Stimulated activated naive CD8-positive, alpha-beta T cell treated with anti-CD3 and anti-CD28 coated beads, Interleukin-15, Interleukin-2, amounts not matched to agents 100 U/mL and 50 U/mL, for 24 hours (primary cell): Measurements from ENCODE around the gene NKAPD1.
"Not testable (repeated sequence)": the region's sequence is repeated elsewhere in the genome, so short reads cannot be mapped to it uniquely, and the experiment has no call there.

Source experiments
- ATAC-seq: fragments of 150-1000 bp; cut with Tn5 transposase; one replicate; pipeline ENCODE4 v1.10.0; 2021
- DNase-seq: peaks from one replicate; pipeline ENCODE4 v3.0.0; 2021

The NKAPD1 gene

GRCh38 chr11:112086422-112087191, 12.5 kb downstream of the NKAPD1 start, which contains the start of the genes SDHD and TIMM8B:
Gene SDHD, plus strand, starts transcription at chr11:112086873. Its CDS starts 35 bp downstream, at chr11:112086908.
Gene TIMM8B, minus strand, starts transcription at chr11:112086756. Its CDS starts 33 bp downstream, at chr11:112086723.
- peak; percentile 93 for ATAC-seq

DNA sequence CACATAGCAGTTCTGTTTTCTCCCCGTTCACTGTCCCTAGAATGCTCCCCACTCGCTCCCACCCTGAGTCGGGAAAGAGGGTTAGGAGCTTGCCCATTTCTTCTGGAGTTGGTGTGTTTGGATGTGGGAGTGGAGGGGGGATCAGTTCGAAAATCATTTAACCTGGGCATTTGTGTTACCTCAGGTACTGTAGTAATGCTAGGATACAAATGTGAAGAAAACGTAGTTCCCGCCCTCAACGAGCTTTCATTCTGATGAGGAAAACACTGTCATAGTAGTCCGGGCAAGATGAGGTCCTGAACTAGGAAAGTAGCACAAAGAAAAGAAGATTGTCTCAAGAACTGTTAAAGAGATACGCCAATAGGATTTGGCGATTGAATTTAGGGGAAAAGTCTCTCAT, 13.1 kb downstream of the NKAPD1 start:
- no peak for DNase-seq
- no peak for ATAC-seq

More at GRCh38 chr11:112086422-112087191, 12.5 kb downstream of the NKAPD1 start, which contains the start of the genes SDHD and TIMM8B:
- DNase-seq: peak; percentile 95

DNA sequence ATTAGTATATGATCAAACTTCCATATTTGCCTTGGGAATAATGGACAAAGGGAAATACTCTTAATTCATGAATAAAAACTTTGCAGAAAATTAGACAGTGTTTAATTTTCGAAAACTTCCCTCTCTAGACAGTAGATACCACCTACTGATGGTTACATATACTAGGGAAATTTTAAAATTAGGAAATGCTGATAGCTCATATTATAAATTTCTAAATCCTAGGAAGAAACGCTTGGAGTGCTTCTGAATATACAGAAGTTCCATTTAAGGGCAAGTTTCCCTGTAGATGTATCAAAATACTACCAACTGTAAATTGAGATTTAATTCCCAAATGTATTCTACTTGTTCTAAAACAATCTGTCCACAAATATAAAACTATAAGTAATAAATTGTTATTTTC, 21.2 kb downstream of the NKAPD1 start:
- DNase-seq, ATAC-seq: not testable (repeated sequence)

DNA sequence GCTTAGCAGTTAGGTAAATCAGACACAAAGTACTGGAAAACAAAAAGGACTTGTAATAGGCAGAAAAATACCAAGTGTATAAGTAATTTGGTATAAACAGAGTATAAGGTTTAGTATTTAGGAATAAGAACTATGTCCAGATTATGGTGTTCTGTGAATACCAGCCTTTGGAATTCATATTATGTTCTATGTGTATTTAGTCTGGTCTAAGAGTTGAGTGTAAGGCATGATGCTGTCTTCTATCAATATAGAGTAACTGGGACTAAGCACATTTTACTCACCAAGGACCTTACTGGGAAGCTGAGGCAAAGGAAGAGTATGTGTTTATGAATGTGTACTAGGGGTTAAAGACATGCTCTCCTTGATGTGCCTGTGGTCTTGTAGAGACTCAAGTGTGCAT, 22.1 kb downstream of the NKAPD1 start:
- DNase-seq: no peak

DNA sequence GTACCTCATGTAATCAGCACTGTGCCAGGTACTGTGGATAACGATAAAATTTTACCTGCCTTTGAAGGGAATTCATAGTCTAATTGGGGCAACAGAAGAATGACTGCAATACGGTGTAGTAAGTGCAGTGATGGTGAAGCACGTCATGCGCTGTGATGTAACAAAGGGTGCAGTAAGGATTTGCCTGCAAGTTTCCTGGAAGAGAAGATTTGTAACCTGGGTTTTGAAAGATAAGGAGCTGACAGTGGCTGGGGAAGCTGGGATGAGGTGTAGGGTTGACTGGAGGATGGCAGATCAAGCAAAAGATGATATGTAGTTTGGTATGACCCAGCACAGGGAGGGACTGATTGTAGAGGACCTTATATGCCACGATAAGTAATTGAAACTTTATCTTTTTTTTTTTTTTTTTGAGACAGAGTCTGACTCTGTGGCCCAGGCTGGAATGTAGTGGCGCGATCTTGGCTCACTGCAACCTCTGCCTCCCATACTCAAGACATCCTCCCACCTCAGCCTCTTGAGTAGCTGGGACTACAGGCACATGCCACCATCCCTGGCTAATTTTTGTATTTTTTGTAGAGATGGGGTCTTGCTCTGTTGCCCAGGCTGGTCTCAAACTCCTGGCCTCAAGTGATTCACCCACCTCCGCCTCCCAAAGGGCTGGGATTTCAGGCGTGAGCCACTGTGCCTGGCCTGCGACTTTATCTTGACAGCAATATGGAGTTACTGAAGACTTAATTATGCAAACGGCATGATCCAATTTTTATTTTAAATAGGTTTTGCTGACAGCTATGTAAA, 23.8 kb downstream of the NKAPD1 start:
- DNase-seq (no peak), ATAC-seq (no peak)

More for the DNA sequence above, 22.1 kb downstream of the NKAPD1 start:
- ATAC-seq: no peak

GRCh38 chr11:112100462-112100861, 26.4 kb downstream of the NKAPD1 start:
- DNase-seq (no peak), ATAC-seq (no peak)

- ATAC-seq (no peak), DNase-seq (no peak)
Measured at GRCh38 chr11:112103446-112103845, 29.3 kb downstream of the NKAPD1 start.

DNA sequence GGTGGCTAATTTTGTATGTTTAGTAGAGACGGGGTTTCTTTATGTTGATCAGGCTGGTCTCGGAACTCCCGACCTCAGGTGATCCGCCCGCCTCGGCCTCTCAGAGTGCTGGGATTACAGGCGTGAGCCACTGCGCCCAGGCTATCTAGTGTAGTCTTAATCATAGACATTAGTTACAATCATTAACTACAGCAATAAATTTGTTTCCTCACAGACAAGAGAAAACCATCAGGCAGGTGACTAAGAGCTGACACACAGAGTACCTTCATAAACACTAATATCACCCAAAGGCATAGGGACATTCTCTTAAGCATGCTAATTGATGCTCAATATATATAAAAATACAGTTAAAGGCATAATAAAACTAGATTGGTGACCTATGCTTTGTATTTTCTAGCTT, 32.0 kb downstream of the NKAPD1 start:
- ATAC-seq: no peak
- DNase-seq: no peak

GRCh38 chr11:112113539-112114457, 39.7 kb downstream of the NKAPD1 start:
- ATAC-seq (no peak), DNase-seq (no peak)

DNA sequence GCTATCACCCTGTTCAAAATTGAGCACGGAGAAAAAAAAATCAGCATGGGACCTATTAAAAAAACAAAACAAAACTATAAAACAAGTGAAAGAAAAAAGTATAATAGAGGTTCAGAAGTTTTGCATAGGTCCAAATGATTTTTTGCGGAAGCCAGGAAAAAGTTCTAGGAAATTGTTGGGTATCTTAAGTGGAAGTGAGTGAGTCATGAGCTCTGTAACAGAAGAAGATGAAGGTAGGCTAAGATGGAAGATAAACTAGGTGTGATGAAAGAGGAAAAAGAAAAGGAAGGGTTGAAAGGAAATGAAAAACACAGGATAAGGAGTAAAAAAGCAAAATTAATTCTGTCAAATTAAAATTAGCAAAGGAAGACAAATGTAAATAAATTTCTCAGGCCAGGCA, 40.4 kb downstream of the NKAPD1 start:
- DNase-seq (no peak), ATAC-seq (no peak)

DNA sequence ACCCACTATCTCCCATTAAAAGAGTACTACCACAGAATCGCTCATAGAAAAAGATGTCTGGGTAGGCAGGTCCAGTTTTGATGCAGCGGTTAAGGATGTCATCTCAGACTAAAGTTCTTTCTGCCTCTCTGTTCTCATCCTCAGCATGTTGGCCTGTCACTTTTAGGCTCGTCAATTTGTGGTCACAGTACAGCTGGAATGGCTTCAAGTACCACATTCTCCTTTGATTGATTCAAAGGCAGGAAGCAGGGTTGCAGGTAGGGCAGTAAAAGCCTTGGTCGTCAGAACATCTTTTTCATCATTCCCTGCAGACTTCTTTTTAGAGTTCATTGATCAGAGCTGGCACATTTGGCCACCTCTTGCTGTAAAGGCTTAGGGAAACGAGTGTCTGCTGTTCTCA, 41.3 kb downstream of the NKAPD1 start:
- ATAC-seq: no peak
- DNase-seq: no peak

- DNase-seq: peak; percentile 17
- ATAC-seq: peak; percentile 58
Measured at GRCh38 chr11:112118176-112118575, 44.1 kb downstream of the NKAPD1 start.

- DNase-seq (no peak), ATAC-seq (no peak)
Measured at GRCh38 chr11:112121981-112122615, 48.0 kb downstream of the NKAPD1 start.

GRCh38 chr11:112123129-112123528, 49.0 kb downstream of the NKAPD1 start:
- DNase-seq (no peak), ATAC-seq (no peak)

DNA sequence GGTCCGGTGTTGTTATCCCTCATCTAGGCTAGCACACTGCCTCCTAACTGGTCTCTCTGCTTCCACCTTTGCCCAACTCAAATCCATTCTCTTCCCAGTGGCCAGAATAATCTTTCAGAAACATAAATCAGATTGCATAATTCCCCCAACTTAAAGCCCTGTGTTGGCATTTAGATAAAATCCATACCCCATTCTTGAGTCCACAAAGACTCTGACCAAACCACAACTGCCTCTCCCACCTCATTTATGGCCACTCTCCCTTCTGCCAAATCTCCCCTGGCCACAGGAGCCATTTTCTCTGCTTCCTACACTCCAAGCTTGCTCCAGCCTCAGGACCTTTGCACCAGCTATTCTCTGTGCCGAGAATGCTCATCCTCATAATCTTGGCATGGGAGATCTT, 53.0 kb downstream of the NKAPD1 start:
- DNase-seq: no peak
- no peak for ATAC-seq

DNA sequence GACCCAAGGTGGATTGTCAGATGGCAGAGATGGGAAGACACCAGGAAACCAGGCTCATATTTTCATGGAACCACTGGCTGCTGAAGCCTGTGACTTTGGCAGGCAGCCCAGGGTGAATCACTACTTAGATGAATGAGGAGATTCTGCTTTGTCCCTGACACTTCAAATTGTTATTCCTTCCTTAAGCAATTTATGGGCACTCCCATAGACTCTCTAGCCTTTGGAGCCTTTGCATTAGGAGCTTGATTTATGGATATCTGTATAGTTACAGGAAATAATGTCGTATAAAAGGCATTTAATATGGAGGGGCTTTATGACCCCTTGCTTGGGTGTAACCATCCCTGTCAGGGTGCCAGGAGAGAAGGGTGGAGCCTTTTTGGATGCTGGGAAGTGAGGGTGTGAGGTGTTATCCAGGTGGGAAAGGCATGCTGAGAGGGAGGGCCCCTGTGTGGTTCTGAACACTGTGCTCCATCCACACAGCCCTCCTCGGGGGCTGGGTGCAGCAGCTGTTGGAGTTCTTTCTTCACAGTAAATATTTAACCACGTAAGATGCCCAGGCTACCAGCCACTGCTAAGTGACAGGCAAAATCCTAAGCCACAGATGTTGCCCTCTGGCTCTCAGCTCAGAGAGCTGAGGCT, 54.5 kb downstream of the NKAPD1 start:
- ATAC-seq (no peak), DNase-seq (no peak)

DNA sequence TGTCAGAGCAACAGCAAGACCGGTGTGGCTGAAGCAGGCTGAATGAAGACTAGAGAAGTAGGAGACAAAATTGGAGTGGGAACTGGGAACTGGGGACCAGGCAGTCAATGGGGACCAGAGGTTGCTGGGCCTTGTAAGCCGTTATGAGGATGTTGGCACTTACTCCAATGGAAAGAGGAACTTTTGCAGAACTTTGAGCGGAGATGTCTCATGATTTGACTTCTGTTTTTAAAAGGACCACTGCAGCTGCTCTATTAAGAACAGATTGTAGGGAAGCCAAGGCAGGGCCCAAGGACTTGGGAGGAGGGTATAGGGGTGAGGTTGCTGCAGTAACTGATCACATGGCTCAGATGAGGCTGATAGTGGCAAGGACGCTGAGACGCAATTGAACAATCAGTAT, 55.6 kb downstream of the NKAPD1 start:
- no peak for DNase-seq
- no peak for ATAC-seq

DNA sequence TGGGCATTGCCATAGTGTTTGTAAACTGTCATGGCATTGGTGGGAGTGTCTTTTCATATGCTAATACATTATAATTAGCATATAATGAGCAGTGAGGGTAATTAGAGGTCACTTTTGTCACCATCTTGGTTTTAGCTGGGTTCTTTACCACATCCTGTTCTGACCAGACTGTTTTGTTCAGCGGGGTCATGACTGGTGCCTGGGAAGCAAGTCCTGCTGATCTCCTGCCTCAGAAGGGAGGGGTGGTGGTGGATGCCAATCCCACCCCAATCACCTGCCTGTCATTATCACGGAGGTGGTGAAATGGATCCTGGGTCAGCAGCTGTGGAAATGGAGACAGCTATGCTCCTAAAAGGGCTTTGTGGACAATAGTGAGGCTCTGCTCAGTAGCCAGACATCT, 58.6 kb downstream of the NKAPD1 start:
- DNase-seq (no peak), ATAC-seq (no peak)

DNA sequence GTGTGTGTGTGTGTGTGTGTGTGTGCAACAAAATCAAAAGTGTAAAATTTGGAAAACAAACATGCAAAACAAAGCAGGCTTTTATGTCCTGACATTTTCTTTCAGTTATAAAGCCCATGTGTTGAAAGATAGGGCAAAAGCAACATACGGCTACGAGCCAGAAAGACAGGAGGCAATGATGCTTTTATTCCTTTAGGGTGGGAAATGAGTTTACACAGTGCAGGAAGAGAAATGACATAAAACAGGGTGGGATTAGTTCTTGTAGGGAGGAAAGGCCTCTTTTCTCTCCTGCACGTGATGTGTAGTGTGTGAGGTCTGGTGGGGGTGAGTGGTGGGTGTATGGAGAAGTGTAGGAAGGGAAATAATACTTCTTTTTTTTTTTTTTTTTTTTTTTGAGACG, 60.4 kb downstream of the NKAPD1 start:
- DNase-seq: no peak
- ATAC-seq: no peak
